Endothelial cell of umbilical vein (primary cell): ENCODE results near the gene ATXN10. TPM values are rescaled to one million over a fixed set of nuclear protein-coding genes. Genes with fewer than 3 reads are reported as not detected.

ENCODE experiments used
- BruUV-seq: library from RNA; stranded (reverse); fragments of 400-500 nt; replicated peaks from 2 replicates; lab custom pipeline; 2021; lab: Mats Ljungman, UMichigan
- CTCF ChIA-PET: fragments of 300-600, 350-600 bp; sonication (Branson Sonifier 250); formaldehyde crosslinking; loops from one replicate; lab custom pipeline; 2021; ENCODE audit warnings: antibody characterized with exemption, inconsistent platforms; lab: Charles Lee
- POLR2A ChIA-PET: fragments of 300-600, 350-600 bp; sonication (Branson Sonifier 250); formaldehyde crosslinking; loops from one replicate; lab custom pipeline; 2021; ENCODE audit warnings: antibody characterized with exemption, inconsistent platforms; lab: Charles Lee
- DNase-seq: peaks from one replicate; pipeline ENCODE4 v3.0.0-alpha.2; 2011; ENCODE audit warnings: low read depth, low spot score
- FAIRE-seq: peaks from 2 replicates; lab custom pipeline; 2011; peaks lifted over from hg19 to GRCh38; lab: Jason Lieb, UNC
- H2AFZ ChIP-seq: 2 replicates; pipeline ENCODE4 v1.6.0; 2012; ENCODE audit warnings: low read depth, low read length, control low read depth, inconsistent platforms
- H3K27ac ChIP-seq: 2 replicates; pipeline ENCODE4 v1.5.1; 2011; ENCODE audit warnings: low read depth, mild to moderate bottlenecking, control low read depth, low read length, moderate library complexity; ENCODE audit not compliant: insufficient read depth
- H3K27me3 ChIP-seq, 2 experiments: 2 replicates each; pipeline versions ENCODE4 v1.6.0 to v1.6.1; 2011; ENCODE audit warnings: low read length in 2 of 2, mixed read lengths in 1 of 2; ENCODE audit not compliant: control insufficient read depth in 2 of 2, insufficient read depth in 2 of 2
- H3K36me3 ChIP-seq, 2 experiments: 2 replicates in 1 of 2; 3 replicates in 1 of 2; pipeline ENCODE4 v1.5.1; 2011; ENCODE audit warnings: low read length in 2 of 2, mild to moderate bottlenecking in 1 of 2, moderate library complexity in 1 of 2; ENCODE audit not compliant: control insufficient read depth in 2 of 2, insufficient read depth in 2 of 2; ENCODE audit errors: extremely low read depth in 1 of 2
- H3K4me1 ChIP-seq: 3 replicates; pipeline ENCODE4 v1.5.1; 2011; ENCODE audit warnings: mild to moderate bottlenecking, low read length; ENCODE audit not compliant: control insufficient read depth, insufficient read depth; ENCODE audit errors: extremely low read depth
- H3K4me2 ChIP-seq: 2 replicates; pipeline ENCODE4 v1.6.1; 2011; ENCODE audit warnings: low read length, control low read depth, mixed read lengths; ENCODE audit not compliant: insufficient read depth
- H3K4me3 ChIP-seq, 3 experiments: fragments of 200-600 bp in 1 of 3; sonication (generic), shearing (Covaris generic) in 1 of 3; replicated peaks in 1 of 3; 2 replicates each; pipeline ENCODE4 v1.5.1; 2011 to 2016; ENCODE audit warnings: control low read depth in 3 of 3, low read length in 3 of 3, mild to moderate bottlenecking in 2 of 3, inconsistent platforms in 1 of 3, low read depth in 1 of 3, moderate library complexity in 1 of 3; ENCODE audit not compliant: insufficient read depth in 1 of 3
- H3K79me2 ChIP-seq: 2 replicates; pipeline ENCODE4 v1.6.0; 2012; ENCODE audit warnings: low read length, inconsistent platforms; ENCODE audit not compliant: control insufficient read depth, insufficient read depth
- H3K9ac ChIP-seq: replicated peaks from 2 replicates; pipeline ENCODE3; 2011; ENCODE audit warnings: low read length, control low read depth; ENCODE audit not compliant: insufficient read depth; ENCODE audit errors: extremely low read depth
- H3K9me1 ChIP-seq: replicated peaks from 3 replicates; pipeline ENCODE4 v1.6.0; 2011; ENCODE audit warnings: mild to moderate bottlenecking, low read length; ENCODE audit not compliant: control insufficient read depth, insufficient read depth; ENCODE audit errors: extremely low read depth
- H3K9me3 ChIP-seq: replicated peaks from 2 replicates; pipeline ENCODE4 v1.5.1; 2012; ENCODE audit warnings: low read length, inconsistent platforms; ENCODE audit not compliant: control insufficient read depth, insufficient read depth
- H4K20me1 ChIP-seq: replicated peaks from 2 replicates; pipeline ENCODE3; 2011; ENCODE audit warnings: mild to moderate bottlenecking, low read length; ENCODE audit not compliant: control insufficient read depth, insufficient read depth; ENCODE audit errors: extremely low read depth
- EZH2 ChIP-seq: IDR thresholded peaks from 2 replicates; pipeline ENCODE4 v1.6.1; 2012; ENCODE audit warnings: borderline replicate concordance, low read depth, mild to moderate bottlenecking, moderate library complexity, low read length, inconsistent platforms; ENCODE audit not compliant: severe bottlenecking
- MYC ChIP-seq: IDR thresholded peaks from one replicate; pipeline ENCODE4 v1.6.1; 2011; ENCODE audit warnings: mild to moderate bottlenecking, low read depth, low read length
- dilution Hi-C: fragments of 300-500 bp; cut with MboI; formaldehyde crosslinking; loops from one replicate; pipeline ENCODE4 v1.15.0; 2019; ENCODE audit warnings: low sequenced_read_pairs; ENCODE audit not compliant: extremely low pct_ligation_motif_present
- intact Hi-C: fragments of 100-400 bp; cut with micrococcal nuclease; formaldehyde crosslinking; loops from one replicate; pipeline ENCODE4 v1.10.0; 2022
- polyA plus RNA-seq, 4 experiments: library from polyadenylated mRNA; depleted of rRNA in 3 of 4; stranded (reverse) in 3 of 4; unstranded in 1 of 4; fragments of >200 nt; gene quantifications; 2 replicates each; pipeline versions ENCODE4 v1.2.1 to v1.2.3, GENCODE V29; 2011 to 2012; ENCODE audit warnings: missing spikeins in 1 of 4
- total RNA-seq: library from RNA; stranded (reverse); gene quantifications from 2 replicates; pipeline ENCODE4 v1.2.3, GENCODE V29; 2021
- TF ChIP-seq, protein P1 (sequence below), 2 donors: IDR thresholded peaks; 1 replicate in 1 of 2; 2 replicates in 1 of 2; pipeline ENCODE4 v1.5.1; 2011; ENCODE audit warnings: low read length in 2 of 2, mild to moderate bottlenecking in 2 of 2, moderate library complexity in 2 of 2, control low read depth in 1 of 2, inconsistent platforms in 1 of 2, low read depth in 1 of 2; ENCODE audit not compliant: insufficient read depth in 1 of 2; ENCODE audit errors: extremely low read depth in 1 of 2

ATXN10 gene
- total and polyA plus RNA-seq, 2 donors (not counting 3 experiments of a cell fraction or from before 2014, with no cell fraction given), result 73.2 to 91.9 TPM

DNA sequence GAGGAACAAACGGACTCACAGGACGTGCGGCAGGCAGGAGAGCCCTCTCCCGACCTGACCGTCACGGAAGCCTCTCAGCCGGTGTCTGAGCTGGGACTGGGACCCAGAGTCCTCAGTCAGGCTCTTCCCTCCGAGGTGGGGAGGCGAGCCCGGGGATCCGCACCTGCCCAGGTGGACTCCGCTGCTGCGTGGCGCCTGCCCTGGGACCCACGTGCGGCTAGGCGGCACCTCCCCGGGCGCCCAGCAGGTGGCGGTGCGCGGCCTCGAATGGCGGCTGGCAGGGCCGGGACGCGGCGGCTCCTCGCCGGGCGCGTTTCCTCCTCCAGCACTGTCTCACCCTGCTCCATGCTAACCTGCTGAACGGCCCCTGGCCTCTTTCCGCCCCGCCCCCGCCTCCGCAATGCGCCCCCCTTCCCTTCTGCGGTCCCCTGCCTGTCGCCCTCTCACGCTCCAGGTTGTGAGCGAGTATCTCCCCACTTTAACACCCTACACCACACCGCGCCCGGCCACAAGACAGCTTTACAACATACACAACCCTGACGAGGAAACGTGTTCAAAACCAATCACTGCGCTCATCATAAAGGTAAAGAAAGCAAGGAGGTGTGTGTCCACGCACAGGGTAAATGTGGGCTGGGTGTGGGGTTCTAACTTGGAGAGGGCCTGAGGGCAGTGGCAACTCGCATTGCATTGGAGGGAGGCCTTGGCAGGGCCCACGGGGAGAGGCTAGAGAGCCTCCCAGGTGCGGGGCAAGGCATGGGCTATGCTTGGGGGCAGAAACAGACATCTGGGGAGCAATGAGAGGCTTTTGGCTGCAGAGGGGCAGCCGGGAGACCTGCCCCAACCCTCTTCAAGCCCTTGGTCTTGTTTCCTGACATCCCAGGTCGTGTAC, 25.9 kb upstream of the ATXN10 start:
- intact Hi-C loops, result loop anchor here (1.0 kb wide), 2 partner anchors 186 to 220 kb away; no protein-coding TSS in a partner anchor
- peak; percentile 34 for DNase-seq
- H3K4me1 ChIP-seq, result no peaks in the 10 kb centered on the region
- CTCF ChIA-PET, result interaction anchor here (0.5 to 1.9 kb wide), 14 partner anchors 9 to 380 kb away, joined by 3 to 20 read pairs (median 3); partner anchors contain the start of gene ATXN10
- H2AFZ ChIP-seq, result peak overlapping the region; percentile 24
- peaks cover 18 to 21% of the 10 kb centered on the region in 2 experiments for H3K27me3 ChIP-seq
- dilution Hi-C loops, result no loop called here
- no peaks in the 10 kb centered on the region for H3K9me3 ChIP-seq
- POLR2A ChIA-PET, result no interaction called here
- FAIRE-seq, result peak; percentile 72
- no peaks in the 10 kb centered on the region for H3K9me1 ChIP-seq
- no peaks in the 10 kb centered on the region for H3K79me2 ChIP-seq
- H3K36me3 ChIP-seq, result no peaks in the 10 kb centered on the region
- no peak overlapping the region for H3K4me2 ChIP-seq
- no peaks in the 10 kb centered on the region for H4K20me1 ChIP-seq
- no peak overlapping the region for H3K27ac ChIP-seq
- H3K4me3 ChIP-seq, result no peak overlapping the region
- TF ChIP-seq, protein P1, sequence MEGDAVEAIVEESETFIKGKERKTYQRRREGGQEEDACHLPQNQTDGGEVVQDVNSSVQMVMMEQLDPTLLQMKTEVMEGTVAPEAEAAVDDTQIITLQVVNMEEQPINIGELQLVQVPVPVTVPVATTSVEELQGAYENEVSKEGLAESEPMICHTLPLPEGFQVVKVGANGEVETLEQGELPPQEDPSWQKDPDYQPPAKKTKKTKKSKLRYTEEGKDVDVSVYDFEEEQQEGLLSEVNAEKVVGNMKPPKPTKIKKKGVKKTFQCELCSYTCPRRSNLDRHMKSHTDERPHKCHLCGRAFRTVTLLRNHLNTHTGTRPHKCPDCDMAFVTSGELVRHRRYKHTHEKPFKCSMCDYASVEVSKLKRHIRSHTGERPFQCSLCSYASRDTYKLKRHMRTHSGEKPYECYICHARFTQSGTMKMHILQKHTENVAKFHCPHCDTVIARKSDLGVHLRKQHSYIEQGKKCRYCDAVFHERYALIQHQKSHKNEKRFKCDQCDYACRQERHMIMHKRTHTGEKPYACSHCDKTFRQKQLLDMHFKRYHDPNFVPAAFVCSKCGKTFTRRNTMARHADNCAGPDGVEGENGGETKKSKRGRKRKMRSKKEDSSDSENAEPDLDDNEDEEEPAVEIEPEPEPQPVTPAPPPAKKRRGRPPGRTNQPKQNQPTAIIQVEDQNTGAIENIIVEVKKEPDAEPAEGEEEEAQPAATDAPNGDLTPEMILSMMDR (IDR thresholded peaks at IDR 0.05; ENCODE audit: extremely low read depth in 1 of 2, insufficient read depth in 1 of 2, low read depth in 1 of 2, low read length in 2 of 2), result peak; percentile 84 to 91
- TF ChIP-seq EZH2, result peak; percentile 55
- no peak for TF ChIP-seq MYC
- H3K9ac ChIP-seq, result no peak overlapping the region
- no TSS peak for BruUV-seq
